ENCODE measurements around the gene NEK2.

GRCh38 chr1:211612786-211613107, 62.7 kb downstream of the NEK2 start:
- TF ChIP-seq EZH2 (IDR thresholded peaks at IDR 0.05) (no peak), POLR2AphosphoS5 (IDR thresholded peaks at IDR 0.05; ENCODE audit: borderline replicate concordance, low read depth, low read length) (no peak), FOXP2 (optimal IDR thresholded peaks at IDR 0.05; ENCODE audit: control extremely low read depth, extremely low read length, insufficient read depth) (no peak)

Measured in SK-N-MC (cell line).